ENCODE measurements around the gene GMEB2. TPM values are rescaled to one million over a fixed set of nuclear protein-coding genes. Genes with fewer than 3 reads are reported as not detected.
A peak's percentile ranks its signal among the peaks of the same experiment; 100 is the strongest.
"Not testable (repeated sequence)": the region's sequence is repeated elsewhere in the genome, so short reads cannot be mapped to it uniquely, and the experiment has no call there.

GMEB2 gene
- total RNA-seq, 1 experiment from 2014 or later = 19.7 TPM

- DNase-seq (ENCODE audit: low spot score) = no peak
- in situ Hi-C loops (cut with HindIII; ENCODE audit: low sequenced_read_pairs) = no loop called here
Measured at GRCh38 chr20:63579017-63579694, 47.7 kb downstream of the GMEB2 start.

- in situ Hi-C loops (cut with HindIII; ENCODE audit: low sequenced_read_pairs) = no loop called here
- DNase-seq (ENCODE audit: low spot score) = no peak
Measured at GRCh38 chr20:63578224-63579016, 48.5 kb downstream of the GMEB2 start.

DNA sequence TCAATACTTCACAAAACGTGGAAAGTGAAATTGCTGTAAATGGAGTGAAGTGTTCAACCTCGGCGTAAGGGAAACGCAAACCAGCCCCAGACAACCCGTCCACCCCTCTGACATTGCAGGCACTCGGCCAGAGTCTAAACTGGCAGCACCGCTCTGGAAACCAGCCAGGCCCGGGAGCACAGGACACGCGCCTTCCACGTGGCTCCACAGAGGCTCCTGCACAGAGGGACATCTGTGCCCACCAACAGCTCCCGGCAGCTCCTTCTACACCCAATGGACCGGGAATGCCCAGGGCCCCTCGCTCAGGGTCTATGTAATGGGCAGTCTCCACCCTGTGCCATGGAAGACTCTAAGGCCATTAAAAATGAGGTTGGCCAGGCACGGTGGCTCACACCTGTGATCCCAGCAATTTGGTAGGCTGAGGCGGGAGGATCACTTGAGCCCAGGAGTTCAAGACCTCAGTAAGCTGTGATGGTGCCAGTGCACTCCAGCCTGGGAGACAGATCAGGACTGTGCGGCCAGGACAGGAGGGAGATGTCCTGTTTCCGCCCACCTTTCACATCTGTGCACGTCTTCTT lies 49.5 kb downstream of the GMEB2 start:
- DNase-seq (ENCODE audit: low spot score) = peak; percentile 63
- in situ Hi-C loops (cut with HindIII; ENCODE audit: low sequenced_read_pairs) = no loop called here

- DNase-seq (ENCODE audit: low spot score) = no peak
- in situ Hi-C loops (cut with HindIII; ENCODE audit: low sequenced_read_pairs) = no loop called here
Measured at GRCh38 chr20:63576311-63576710, 50.6 kb downstream of the GMEB2 start.

- in situ Hi-C loops (cut with HindIII; ENCODE audit: low sequenced_read_pairs) = no loop called here
Measured at GRCh38 chr20:63574829-63575743, 51.8 kb downstream of the GMEB2 start.

GRCh38 chr20:63574156-63574828 lies 52.6 kb downstream of the GMEB2 start, which contains the start of gene HELZ2:
Gene HELZ2, minus strand, starts transcription at chr20:63574239. Its CDS starts 1,854 bp downstream, at chr20:63572385.
- in situ Hi-C loops (cut with HindIII; ENCODE audit: low sequenced_read_pairs) = no loop called here
- no peak for DNase-seq (ENCODE audit: low spot score)

More at GRCh38 chr20:63574829-63575743, 51.8 kb downstream of the GMEB2 start:
- no peak for DNase-seq (ENCODE audit: low spot score)

DNA sequence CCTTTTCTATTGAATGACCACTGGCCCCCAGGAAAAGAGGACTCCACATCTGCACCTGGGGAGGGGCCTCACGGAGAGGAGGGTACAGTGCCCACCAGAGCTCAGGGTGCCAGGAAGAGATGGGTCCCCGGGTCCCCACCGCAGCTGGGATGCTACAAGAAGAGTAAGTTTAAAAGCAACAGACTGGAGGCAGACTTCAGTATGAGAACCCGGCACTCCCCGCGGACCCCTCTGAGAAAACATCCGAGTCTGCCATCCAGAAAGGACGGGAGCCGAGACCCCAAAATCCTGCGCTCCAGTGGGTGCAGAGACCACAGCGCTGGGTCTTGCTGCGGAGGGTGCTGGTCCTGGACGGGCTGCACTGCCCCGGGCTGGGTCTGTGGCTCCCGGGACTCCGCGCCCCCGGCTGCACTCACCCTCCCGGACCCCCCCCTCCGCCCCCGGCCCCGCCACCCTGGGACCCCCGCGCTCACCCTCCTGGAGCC lies 53.2 kb downstream of the GMEB2 start:
- in situ Hi-C loops (cut with HindIII; ENCODE audit: low sequenced_read_pairs) = no loop called here
- DNase-seq (ENCODE audit: low spot score) = no peak

GRCh38 chr20:63572788-63573646 lies 53.9 kb downstream of the GMEB2 start:
- in situ Hi-C loops (cut with HindIII; ENCODE audit: low sequenced_read_pairs) = no loop called here

DNA sequence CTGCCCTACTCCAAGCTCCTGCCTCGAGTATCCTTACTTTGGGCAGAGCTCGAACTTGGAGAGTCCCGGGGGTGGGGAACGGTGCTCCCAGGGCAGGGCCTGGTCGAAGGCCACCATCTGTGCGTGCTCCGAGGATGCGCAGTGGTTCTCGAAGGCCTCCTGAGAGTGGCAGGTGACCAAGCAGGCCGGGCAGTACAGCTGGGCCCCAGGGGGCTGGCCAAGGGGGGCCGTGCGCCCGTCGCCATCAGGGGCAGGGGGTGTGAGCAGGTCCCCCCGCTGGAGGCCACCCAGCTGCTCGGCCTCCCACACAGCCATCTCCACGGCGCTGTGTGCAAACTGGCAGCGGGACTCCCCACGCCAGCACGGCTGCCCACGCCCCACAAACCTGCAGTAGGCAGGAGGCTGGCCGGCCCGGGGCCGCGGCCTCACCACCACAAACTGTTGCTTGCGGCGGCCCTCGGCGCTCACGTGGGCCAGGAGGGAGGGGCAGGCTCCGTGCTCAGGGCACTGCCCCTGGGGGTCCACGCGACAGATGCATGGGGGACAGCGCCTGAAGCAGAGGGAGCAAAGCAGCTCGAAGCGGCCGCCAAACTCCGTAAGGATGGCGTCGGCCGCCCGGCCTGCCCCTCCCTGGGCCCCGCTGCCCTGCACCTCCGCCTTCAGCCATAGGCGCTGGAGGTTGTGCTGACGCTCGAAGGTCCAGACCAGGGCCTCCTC lies 54.7 kb downstream of the GMEB2 start:
- DNase-seq (ENCODE audit: low spot score) = no peak
- in situ Hi-C loops (cut with HindIII; ENCODE audit: low sequenced_read_pairs) = no loop called here

More at GRCh38 chr20:63572788-63573646, 53.9 kb downstream of the GMEB2 start:
- no peak for DNase-seq (ENCODE audit: low spot score)

- in situ Hi-C loops (cut with HindIII; ENCODE audit: low sequenced_read_pairs); DNase-seq (ENCODE audit: low spot score): not testable (repeated sequence)
Measured at GRCh38 chr20:63571087-63571478, 55.8 kb downstream of the GMEB2 start.

DNA sequence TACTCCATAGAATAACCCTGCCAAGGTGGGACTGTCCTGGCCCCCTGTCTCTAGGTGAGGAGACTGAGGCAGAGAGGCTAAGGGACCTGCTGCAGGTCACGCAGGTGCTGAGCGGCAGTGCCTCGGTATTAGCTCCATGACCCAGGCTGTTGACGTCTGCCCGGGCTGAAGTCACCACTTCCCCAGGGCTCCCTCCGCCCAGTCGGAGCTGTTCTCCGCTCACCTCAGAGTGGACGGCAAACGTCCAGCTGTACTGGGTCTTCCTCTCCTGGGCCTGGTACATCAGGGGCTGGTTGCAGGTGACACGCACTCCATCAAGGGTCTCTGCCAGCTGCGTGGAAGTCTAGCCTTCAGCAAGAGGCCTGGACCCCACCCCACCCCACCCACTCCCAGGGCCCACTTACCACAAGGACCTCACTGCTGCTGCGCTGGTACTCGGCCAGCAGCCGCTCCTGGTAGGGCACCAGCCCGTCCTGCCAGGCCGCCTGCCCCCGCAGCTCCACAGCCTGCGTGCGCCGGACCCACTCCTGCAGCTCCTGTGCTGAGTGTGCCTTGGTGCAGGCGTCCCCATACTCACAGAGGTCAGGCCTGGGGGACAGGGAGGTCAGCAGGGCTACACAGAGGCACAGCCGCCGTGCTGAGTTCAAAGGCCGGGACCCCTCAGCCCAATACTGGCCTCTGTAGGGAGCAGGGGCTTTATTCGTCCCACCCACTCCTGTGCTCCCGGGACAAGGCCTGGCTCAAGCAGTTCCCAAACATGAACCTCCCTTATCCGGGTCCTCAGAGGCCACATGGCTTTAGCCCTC lies 56.4 kb downstream of the GMEB2 start:
- in situ Hi-C loops (cut with HindIII; ENCODE audit: low sequenced_read_pairs) = no loop called here

GRCh38 chr20:63568986-63569949 lies 57.6 kb downstream of the GMEB2 start:
- in situ Hi-C loops (cut with HindIII; ENCODE audit: low sequenced_read_pairs) = no loop called here

More for the DNA sequence above, 56.4 kb downstream of the GMEB2 start:
- no peak for DNase-seq (ENCODE audit: low spot score)

DNA sequence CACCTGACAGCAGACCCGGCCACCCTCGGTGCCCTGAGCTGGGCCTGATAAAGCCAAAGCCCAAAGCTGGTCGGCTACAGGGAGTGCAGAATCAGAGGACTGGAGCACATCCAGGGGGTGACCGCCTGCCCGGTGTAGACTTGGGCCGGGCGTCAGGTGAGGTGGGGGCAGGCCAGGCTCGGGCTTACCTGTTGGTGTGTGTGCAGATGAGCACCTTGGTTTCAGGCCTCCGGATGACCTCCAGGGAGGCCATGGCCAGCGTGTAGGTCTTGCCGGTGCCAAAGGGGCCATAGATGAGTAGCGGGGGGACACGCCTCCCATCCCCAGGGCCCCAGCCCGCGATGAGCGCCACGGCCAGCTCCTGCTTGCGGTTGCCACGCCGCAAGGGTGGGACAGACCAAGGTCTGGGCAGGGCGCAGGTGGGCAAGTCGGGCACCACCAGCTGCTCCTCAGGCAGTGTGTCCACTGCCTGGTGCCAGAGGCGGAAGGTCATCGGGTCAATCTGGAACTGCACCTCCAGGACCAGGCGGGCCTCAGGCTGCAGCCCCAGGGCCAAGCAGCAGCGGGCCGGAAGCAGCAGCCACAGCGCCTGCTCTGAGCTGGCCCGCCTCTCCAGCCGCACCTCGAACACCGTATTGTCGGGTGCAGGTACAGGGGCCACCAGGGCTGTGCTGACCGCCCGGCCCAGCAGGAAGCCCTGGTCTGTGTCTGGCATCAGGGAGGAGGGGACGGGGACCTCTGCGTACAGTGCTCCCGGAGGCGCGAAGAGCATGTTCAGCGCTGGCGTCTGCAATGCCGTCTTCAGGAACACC lies 58.5 kb downstream of the GMEB2 start:
- in situ Hi-C loops (cut with HindIII; ENCODE audit: low sequenced_read_pairs) = no loop called here
- no peak for DNase-seq (ENCODE audit: low spot score)

More at GRCh38 chr20:63568986-63569949, 57.6 kb downstream of the GMEB2 start:
- DNase-seq (ENCODE audit: low spot score) = peak; percentile 15

Measured in G401 (cell line).